ENCODE results near the gene SWT1.
"Not testable (repeated sequence)": the region's sequence is repeated elsewhere in the genome, so short reads cannot be mapped to it uniquely, and the experiment has no call there.

Gene SWT1

DNA sequence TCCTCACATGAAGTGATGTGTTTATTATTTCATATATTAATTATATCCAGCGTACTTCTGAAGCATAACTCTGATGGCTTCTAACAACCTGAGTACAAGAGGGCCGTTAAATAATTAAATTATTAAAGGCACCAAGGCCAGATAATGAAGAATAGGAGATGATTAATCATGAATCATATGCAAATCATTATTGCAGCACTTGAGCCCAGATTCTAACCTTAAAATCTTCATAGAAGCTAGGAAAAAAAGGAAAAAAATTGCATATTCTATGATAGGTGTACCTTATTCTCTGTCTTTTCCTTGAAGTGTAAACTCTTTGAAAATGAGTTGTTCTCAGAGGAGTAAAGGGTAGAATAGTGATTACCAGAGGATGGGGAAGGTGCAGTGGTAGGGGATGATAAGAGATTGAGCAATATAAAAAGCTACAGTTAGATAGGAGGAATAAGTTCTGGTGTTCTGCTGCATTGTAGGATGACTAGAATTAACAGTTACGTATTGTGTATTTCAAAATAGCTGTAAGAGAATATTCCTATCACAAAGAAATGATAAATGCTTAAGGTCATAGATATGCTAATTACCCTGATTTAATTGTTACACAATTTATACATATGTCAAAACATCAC lies 51.1 kb downstream of the SWT1 start:
- no peak for TF ChIP-seq CTCF (IDR thresholded peaks at IDR 0.05; ENCODE audit: low read depth, low read length)
- no peak overlapping the region for H3K4me3 ChIP-seq (replicated peaks in 1 of 2; ENCODE audit: low read depth in 2 of 2, low read length in 2 of 2)
- DNase-seq (ENCODE audit: low read depth in 2 of 2) = peak in 1 of 2 donors; percentile 34

GRCh38 chr1:185208626-185209180 lies 51.7 kb downstream of the SWT1 start:
- DNase-seq (ENCODE audit: low read depth in 2 of 2) = peak; percentile 21 to 62
- TF ChIP-seq CTCF (IDR thresholded peaks at IDR 0.05; ENCODE audit: low read depth, low read length) = no peak
- H3K4me3 ChIP-seq (replicated peaks in 1 of 2; ENCODE audit: low read depth in 2 of 2, low read length in 2 of 2) = no peak overlapping the region

GRCh38 chr1:185209357-185209756 lies 52.4 kb downstream of the SWT1 start:
- H3K4me3 ChIP-seq (replicated peaks in 1 of 2; ENCODE audit: low read depth in 2 of 2, low read length in 2 of 2); DNase-seq (ENCODE audit: low read depth in 2 of 2): not testable (repeated sequence)

DNA sequence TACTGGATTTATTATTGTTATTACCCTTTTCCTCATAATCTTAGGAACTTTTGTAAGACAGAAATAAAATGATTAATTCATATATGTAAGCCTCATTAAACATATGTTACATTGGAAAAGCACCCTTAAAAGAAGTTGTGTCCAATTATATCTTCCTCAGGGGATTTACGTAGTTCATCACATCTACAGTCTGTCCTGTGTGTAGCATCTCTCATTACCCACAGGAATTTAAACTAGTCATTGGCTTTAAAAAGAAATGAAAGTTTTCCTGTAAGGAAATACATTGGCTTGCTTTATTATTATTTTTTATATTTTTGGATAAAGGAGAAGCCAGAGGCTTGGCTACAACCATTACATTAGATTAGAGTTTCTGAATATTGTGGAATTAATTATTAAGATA lies 56.1 kb downstream of the SWT1 start:
- H3K4me3 ChIP-seq (replicated peaks in 1 of 2; ENCODE audit: low read depth in 2 of 2, low read length in 2 of 2) = no peak overlapping the region
- TF ChIP-seq CTCF (IDR thresholded peaks at IDR 0.05; ENCODE audit: low read depth, low read length) = no peak
- peak; percentile 3 to 47 for DNase-seq (ENCODE audit: low read depth in 2 of 2)

DNA sequence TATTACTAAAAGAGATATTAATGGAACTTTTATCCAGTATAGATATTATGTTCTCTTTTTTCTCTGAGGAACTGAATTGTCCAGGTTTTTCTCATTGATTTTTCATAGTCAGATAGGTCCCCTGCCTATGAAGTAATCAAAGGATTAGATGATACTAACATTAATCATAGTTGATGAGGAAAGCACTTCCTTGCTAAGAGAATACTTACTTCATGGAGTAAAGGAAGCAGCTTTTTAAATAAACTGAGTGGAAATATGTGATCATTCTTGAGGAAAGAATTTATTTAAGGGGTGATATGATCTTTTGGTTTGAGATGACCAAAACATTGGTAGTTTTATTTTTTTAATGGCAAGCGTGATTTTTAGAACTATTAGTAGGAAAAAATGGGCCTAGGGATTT lies 58.9 kb downstream of the SWT1 start:
- peak in 1 of 2 donors; percentile 17 for DNase-seq (ENCODE audit: low read depth in 2 of 2)
- no peak overlapping the region for H3K4me3 ChIP-seq (replicated peaks in 1 of 2; ENCODE audit: low read depth in 2 of 2, low read length in 2 of 2)
- TF ChIP-seq CTCF (IDR thresholded peaks at IDR 0.05; ENCODE audit: low read depth, low read length) = no peak

DNA sequence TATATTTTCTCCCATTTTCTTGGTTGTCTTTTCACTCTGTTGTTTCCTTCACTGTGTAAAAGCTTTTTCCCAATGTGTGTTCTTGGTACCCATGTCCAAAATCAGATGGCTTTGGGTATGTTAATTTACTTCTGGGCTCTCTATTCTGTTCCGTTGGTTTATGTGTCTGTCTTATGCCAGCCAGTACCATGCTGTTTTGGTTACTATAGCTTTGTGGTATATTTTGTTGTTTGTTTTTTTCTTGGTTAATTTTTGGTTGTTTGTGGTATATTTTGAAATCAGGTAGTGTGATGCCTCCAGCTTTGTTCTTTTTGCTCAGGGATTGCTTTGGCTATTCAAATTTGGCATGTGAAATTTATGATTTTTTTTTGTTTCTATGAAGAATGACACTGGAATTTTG lies 67.2 kb downstream of the SWT1 start:
- TF ChIP-seq CTCF (IDR thresholded peaks at IDR 0.05; ENCODE audit: low read depth, low read length) = no peak
- no peak for DNase-seq (ENCODE audit: low read depth in 2 of 2)
- no peak overlapping the region for H3K4me3 ChIP-seq (replicated peaks in 1 of 2; ENCODE audit: low read depth in 2 of 2, low read length in 2 of 2)

- DNase-seq (ENCODE audit: low read depth in 2 of 2) = no peak
- H3K4me3 ChIP-seq (replicated peaks in 1 of 2; ENCODE audit: low read depth in 2 of 2, low read length in 2 of 2) = no peak overlapping the region
- TF ChIP-seq CTCF (IDR thresholded peaks at IDR 0.05; ENCODE audit: low read depth, low read length) = no peak
Observed at GRCh38 chr1:185227161-185227560, 70.2 kb downstream of the SWT1 start.
